Liver (tissue), 3 donors: ENCODE results near the gene CLOCK.

ENCODE experiments used
- ATF3 ChIP-seq: IDR thresholded peaks from 2 replicates; pipeline ENCODE4 v1.6.1; 2016; ENCODE audit warnings: antibody characterized with exemption
- CTCF ChIP-seq: fragments of 150-350 bp; IDR thresholded peaks from 2 replicates; pipeline ENCODE4 v1.5.1; 2017; ENCODE audit warnings: improper control_type of control experiment, low read depth, low read length; ENCODE audit not compliant: missing input control
- FOXA2 ChIP-seq: IDR thresholded peaks from 2 replicates; pipeline ENCODE4 v1.6.1; 2016; ENCODE audit warnings: antibody characterized with exemption
- GABPA ChIP-seq, 2 donors: IDR thresholded peaks in 1 of 2; conservative IDR thresholded peaks in 1 of 2; 2 replicates each; pipeline ENCODE4 v1.6.1; 2016; ENCODE audit warnings: antibody characterized with exemption in 2 of 2, mild to moderate bottlenecking in 1 of 2, moderate library complexity in 1 of 2
- JUND ChIP-seq, 2 donors: IDR thresholded peaks; 2 replicates each; pipeline ENCODE4 v1.6.1; 2016; ENCODE audit warnings: antibody characterized with exemption in 2 of 2
- RAD21 ChIP-seq, 2 donors: IDR thresholded peaks; 2 replicates each; pipeline ENCODE4 v1.6.1; 2016; ENCODE audit warnings: antibody characterized with exemption in 2 of 2, mild to moderate bottlenecking in 2 of 2
- SP1 ChIP-seq: IDR thresholded peaks from 2 replicates; pipeline ENCODE4 v1.6.1; 2018; ENCODE audit warnings: antibody characterized with exemption, mild to moderate bottlenecking
- TAF1 ChIP-seq: conservative IDR thresholded peaks from 2 replicates; pipeline ENCODE4 v1.6.1; 2016; ENCODE audit warnings: antibody characterized with exemption, mild to moderate bottlenecking
- TF ChIP-seq, protein P1 (sequence below): IDR thresholded peaks from 2 replicates; pipeline ENCODE4 v1.6.1; 2016; ENCODE audit warnings: antibody characterized with exemption
- TF ChIP-seq, protein P2 (sequence below): IDR thresholded peaks from 2 replicates; pipeline ENCODE4 v1.6.1; 2016; ENCODE audit warnings: antibody characterized with exemption
- TF ChIP-seq, protein P3 (sequence below): IDR thresholded peaks from 2 replicates; pipeline ENCODE4 v1.6.1; 2016; ENCODE audit warnings: antibody characterized with exemption, mild to moderate bottlenecking
- donor health status: healthy.
- donor health status: healthy.

DNA sequence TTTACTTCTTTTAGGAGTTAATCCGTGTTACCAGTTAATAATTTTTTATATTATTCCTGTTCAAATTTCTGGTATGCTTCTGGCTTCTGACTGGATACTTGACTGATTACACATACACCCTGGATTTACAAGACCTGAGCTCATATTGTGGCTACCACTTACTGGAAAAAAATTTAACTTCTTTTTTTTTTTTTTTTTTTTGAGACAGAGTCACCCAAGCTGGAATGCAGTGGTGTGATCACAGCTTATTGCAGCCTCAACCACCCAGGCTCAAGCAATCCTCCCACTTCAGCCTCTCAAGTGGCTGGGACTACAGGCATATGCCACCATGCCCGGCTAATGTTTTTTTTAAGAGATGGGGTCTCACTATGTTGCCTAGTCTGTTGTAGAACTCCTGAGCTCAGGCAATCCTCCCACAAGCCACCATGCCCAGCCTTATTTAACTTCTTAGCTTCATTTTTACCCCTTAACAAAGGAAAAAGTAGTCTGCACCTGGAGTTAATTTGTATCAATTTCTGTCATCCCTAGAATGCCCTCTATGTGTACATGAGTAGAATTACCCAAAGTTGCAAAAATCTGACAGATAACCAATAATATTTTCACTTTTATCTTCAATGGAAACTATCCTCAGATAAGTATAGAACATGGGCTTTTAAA, 100.7 kb downstream of the CLOCK start:
- no peak for TF ChIP-seq CTCF
- TF ChIP-seq, protein P1, sequence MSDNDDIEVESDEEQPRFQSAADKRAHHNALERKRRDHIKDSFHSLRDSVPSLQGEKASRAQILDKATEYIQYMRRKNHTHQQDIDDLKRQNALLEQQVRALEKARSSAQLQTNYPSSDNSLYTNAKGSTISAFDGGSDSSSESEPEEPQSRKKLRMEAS, result no peak
- TF ChIP-seq, protein P2, sequence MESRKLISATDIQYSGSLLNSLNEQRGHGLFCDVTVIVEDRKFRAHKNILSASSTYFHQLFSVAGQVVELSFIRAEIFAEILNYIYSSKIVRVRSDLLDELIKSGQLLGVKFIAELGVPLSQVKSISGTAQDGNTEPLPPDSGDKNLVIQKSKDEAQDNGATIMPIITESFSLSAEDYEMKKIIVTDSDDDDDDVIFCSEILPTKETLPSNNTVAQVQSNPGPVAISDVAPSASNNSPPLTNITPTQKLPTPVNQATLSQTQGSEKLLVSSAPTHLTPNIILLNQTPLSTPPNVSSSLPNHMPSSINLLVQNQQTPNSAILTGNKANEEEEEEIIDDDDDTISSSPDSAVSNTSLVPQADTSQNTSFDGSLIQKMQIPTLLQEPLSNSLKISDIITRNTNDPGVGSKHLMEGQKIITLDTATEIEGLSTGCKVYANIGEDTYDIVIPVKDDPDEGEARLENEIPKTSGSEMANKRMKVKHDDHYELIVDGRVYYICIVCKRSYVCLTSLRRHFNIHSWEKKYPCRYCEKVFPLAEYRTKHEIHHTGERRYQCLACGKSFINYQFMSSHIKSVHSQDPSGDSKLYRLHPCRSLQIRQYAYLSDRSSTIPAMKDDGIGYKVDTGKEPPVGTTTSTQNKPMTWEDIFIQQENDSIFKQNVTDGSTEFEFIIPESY, result no peak
- TF ChIP-seq JUND (IDR thresholded peaks at IDR 0.05), result no peak
- TF ChIP-seq, protein P3, sequence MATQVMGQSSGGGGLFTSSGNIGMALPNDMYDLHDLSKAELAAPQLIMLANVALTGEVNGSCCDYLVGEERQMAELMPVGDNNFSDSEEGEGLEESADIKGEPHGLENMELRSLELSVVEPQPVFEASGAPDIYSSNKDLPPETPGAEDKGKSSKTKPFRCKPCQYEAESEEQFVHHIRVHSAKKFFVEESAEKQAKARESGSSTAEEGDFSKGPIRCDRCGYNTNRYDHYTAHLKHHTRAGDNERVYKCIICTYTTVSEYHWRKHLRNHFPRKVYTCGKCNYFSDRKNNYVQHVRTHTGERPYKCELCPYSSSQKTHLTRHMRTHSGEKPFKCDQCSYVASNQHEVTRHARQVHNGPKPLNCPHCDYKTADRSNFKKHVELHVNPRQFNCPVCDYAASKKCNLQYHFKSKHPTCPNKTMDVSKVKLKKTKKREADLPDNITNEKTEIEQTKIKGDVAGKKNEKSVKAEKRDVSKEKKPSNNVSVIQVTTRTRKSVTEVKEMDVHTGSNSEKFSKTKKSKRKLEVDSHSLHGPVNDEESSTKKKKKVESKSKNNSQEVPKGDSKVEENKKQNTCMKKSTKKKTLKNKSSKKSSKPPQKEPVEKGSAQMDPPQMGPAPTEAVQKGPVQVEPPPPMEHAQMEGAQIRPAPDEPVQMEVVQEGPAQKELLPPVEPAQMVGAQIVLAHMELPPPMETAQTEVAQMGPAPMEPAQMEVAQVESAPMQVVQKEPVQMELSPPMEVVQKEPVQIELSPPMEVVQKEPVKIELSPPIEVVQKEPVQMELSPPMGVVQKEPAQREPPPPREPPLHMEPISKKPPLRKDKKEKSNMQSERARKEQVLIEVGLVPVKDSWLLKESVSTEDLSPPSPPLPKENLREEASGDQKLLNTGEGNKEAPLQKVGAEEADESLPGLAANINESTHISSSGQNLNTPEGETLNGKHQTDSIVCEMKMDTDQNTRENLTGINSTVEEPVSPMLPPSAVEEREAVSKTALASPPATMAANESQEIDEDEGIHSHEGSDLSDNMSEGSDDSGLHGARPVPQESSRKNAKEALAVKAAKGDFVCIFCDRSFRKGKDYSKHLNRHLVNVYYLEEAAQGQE, result no peak
- TF ChIP-seq TAF1, result no peak
- TF ChIP-seq GABPA (IDR thresholded peaks at IDR 0.05 in 1 of 2, conservative IDR thresholded peaks at IDR 0.05 in 1 of 2), result no peak
- TF ChIP-seq ATF3, result no peak
- no peak for TF ChIP-seq SP1
- no peak for TF ChIP-seq RAD21 (IDR thresholded peaks at IDR 0.05)
- no peak for TF ChIP-seq FOXA2
